Coronary artery (tissue), 2 donors: ENCODE results near the gene CASK.

ENCODE experiments used
- DNase-seq: peaks from one replicate; pipeline ENCODE4 v3.0.0-alpha.2; 2017; ENCODE audit warnings: low spot score
- H3K27ac ChIP-seq, 2 donors: fragments of 200-600 bp; sonication (generic); one replicate each; pipeline ENCODE4 v1.5.1; 2016 to 2019
- H3K4me3 ChIP-seq: fragments of 200-600 bp; sonication (generic); 2 replicates; pipeline ENCODE4 v1.5.1; 2016; ENCODE audit warnings: mild to moderate bottlenecking, moderate library complexity
- CTCF ChIP-seq: fragments of 200-600 bp; sonication (generic); IDR thresholded peaks from one replicate; pipeline ENCODE4 v1.5.1; 2019; ENCODE audit warnings: antibody characterized with exemption

The CASK gene

DNA sequence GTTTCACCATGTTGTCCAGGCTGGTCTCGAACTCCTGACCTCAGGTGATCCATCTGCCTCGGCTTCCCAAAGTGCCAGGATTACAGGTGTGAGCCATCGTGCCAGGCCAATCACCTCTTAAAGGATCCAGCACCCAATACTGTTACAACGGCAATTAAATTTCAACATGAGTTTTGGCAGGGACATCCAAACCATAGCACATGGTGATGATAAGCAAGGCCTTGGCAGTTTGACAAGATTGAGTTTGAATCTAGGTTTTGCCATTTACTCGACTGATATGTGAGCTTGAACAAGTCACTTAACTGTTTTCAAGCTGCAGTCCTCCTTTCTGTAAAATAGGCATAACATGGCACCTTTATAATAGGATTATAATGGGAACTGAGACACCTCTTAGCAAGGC is 115.3 kb downstream of the CASK start:
- H3K4me3 ChIP-seq: no peak overlapping the region
- no peak overlapping the region for H3K27ac ChIP-seq
- TF ChIP-seq CTCF: no peak
- DNase-seq: no peak

- no peak overlapping the region for H3K4me3 ChIP-seq
- DNase-seq: no peak
- no peak for TF ChIP-seq CTCF
- H3K27ac ChIP-seq: no peak overlapping the region
Measured at GRCh38 chrX:41802958-41803357, 120.4 kb downstream of the CASK start.

DNA sequence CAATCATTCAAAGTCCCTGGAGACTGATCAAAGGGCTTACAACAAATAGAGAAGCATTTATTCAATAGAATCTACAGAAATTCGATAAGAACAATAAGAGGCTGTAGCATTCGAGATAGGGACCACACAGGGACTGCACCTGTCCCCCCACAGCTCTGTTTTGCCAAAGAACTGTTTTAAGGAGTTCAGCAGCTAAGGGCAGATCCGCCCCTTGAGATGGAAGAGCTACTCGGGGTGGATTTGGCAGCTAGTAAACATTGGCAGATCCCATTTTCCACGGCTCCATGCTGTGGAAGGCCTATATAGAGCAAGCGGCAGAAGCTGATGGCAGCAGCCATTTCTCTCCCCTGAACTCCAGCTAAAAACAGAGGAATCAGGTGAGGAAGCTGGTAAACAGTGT is 123.7 kb downstream of the CASK start:
- DNase-seq: no peak
- TF ChIP-seq CTCF: no peak

GRCh38 chrX:41796577-41796976 is 126.8 kb downstream of the CASK start:
- H3K27ac ChIP-seq: no peak overlapping the region
- no peak for DNase-seq
- no peak for TF ChIP-seq CTCF
- no peak overlapping the region for H3K4me3 ChIP-seq

More for the DNA sequence above, 123.7 kb downstream of the CASK start:
- H3K27ac ChIP-seq: no peak overlapping the region
- H3K4me3 ChIP-seq: no peak overlapping the region

GRCh38 chrX:41796046-41796445 is 127.3 kb downstream of the CASK start:
- no peak for TF ChIP-seq CTCF
- no peak overlapping the region for H3K4me3 ChIP-seq
- no peak overlapping the region for H3K27ac ChIP-seq
- no peak for DNase-seq

- TF ChIP-seq CTCF: no peak
- H3K27ac ChIP-seq: no peak overlapping the region
- no peak overlapping the region for H3K4me3 ChIP-seq
- DNase-seq: no peak
Measured at GRCh38 chrX:41789374-41789773, 134.0 kb downstream of the CASK start.

GRCh38 chrX:41785685-41786084 is 137.7 kb downstream of the CASK start:
- no peak for TF ChIP-seq CTCF
- H3K4me3 ChIP-seq: no peak overlapping the region
- no peak overlapping the region for H3K27ac ChIP-seq
- DNase-seq: no peak
